Neutrophil (primary cell): ENCODE measurements around the gene SMPDL3A.

Experiments used
- H3K27ac ChIP-seq: fragments of 200-600 bp; sonication (generic); 2 replicates; pipeline ENCODE4 v1.5.1; 2016; ENCODE audit warnings: mild to moderate bottlenecking, moderate library complexity
- H3K27me3 ChIP-seq: fragments of 200-600 bp; sonication (generic); 2 replicates; pipeline ENCODE4 v1.6.0; 2016; ENCODE audit warnings: mild to moderate bottlenecking
- H3K36me3 ChIP-seq: fragments of 200-600 bp; sonication (generic); 2 replicates; pipeline ENCODE4 v1.5.1; 2017
- H3K4me1 ChIP-seq, 2 experiments: fragments of 200-600 bp in 1 of 2; sonication (generic) in 1 of 2; 1 replicate in 1 of 2; 2 replicates in 1 of 2; pipeline versions ENCODE4 v1.5.1 to v1.6.1; 2013 to 2016; ENCODE audit warnings: low read depth in 1 of 2, low read length in 1 of 2, mild to moderate bottlenecking in 1 of 2, moderate library complexity in 1 of 2; ENCODE audit not compliant: control insufficient read depth in 1 of 2, insufficient read depth in 1 of 2
- H3K4me3 ChIP-seq, 2 experiments: fragments of 200-600 bp in 1 of 2; sonication (generic) in 1 of 2; 1 replicate in 1 of 2; 2 replicates in 1 of 2; pipeline ENCODE4 v1.5.1; 2013 to 2016; ENCODE audit warnings: low read depth in 1 of 2, low read length in 1 of 2, mild to moderate bottlenecking in 1 of 2, moderate library complexity in 1 of 2
- H3K9me3 ChIP-seq: fragments of 200-600 bp; sonication (generic); 2 replicates; pipeline ENCODE4 v1.5.1; 2016
- CTCF ChIP-seq: fragments of 200-600 bp; sonication (generic); IDR thresholded peaks from 2 replicates; pipeline ENCODE4 v1.5.1; 2016; ENCODE audit warnings: antibody characterized with exemption

Gene SMPDL3A

GRCh38 chr6:122817766-122818165 lies 28.7 kb downstream of the SMPDL3A start:
- Histone ChIP-seq H3K4me1 (no peaks in the 10 kb centered on the region), H3K27me3 (peaks cover 6% of the 10 kb centered on the region), H3K9me3 (no peaks in the 10 kb centered on the region), H3K27ac (no peak overlapping the region), H3K4me3 (no peak overlapping the region), H3K36me3 (no peaks in the 10 kb centered on the region)
- no peak for TF ChIP-seq CTCF

GRCh38 chr6:122818866-122819265 lies 29.8 kb downstream of the SMPDL3A start:
- no peaks in the 10 kb centered on the region for H3K36me3 ChIP-seq
- H3K27ac ChIP-seq: no peak overlapping the region
- H3K4me3 ChIP-seq: no peak overlapping the region
- TF ChIP-seq CTCF: no peak
- no peaks in the 10 kb centered on the region for H3K9me3 ChIP-seq
- no peaks in the 10 kb centered on the region for H3K4me1 ChIP-seq
- peaks cover 5% of the 10 kb centered on the region for H3K27me3 ChIP-seq

- peaks cover 10% of the 10 kb centered on the region for H3K27me3 ChIP-seq
- no peaks in the 10 kb centered on the region for H3K9me3 ChIP-seq
- H3K27ac ChIP-seq: no peak overlapping the region
- no peaks in the 10 kb centered on the region for H3K36me3 ChIP-seq
- no peak overlapping the region for H3K4me3 ChIP-seq
- no peaks in the 10 kb centered on the region for H3K4me1 ChIP-seq
- TF ChIP-seq CTCF: no peak
These were observed 32.0 kb downstream of the SMPDL3A start for GRCh38 chr6:122821095-122821494.

GRCh38 chr6:122825163-122825562 lies 36.1 kb downstream of the SMPDL3A start:
- Histone ChIP-seq H3K27me3 (peaks cover 32% of the 10 kb centered on the region), H3K9me3 (no peaks in the 10 kb centered on the region), H3K27ac (no peak overlapping the region), H3K36me3 (no peaks in the 10 kb centered on the region), H3K4me3 (no peak overlapping the region), H3K4me1 (no peaks in the 10 kb centered on the region)
- TF ChIP-seq CTCF: no peak

- H3K4me1 ChIP-seq: no peaks in the 10 kb centered on the region
- H3K9me3 ChIP-seq: no peaks in the 10 kb centered on the region
- H3K27me3 ChIP-seq: peaks cover 46% of the 10 kb centered on the region
- no peak overlapping the region for H3K27ac ChIP-seq
- no peak overlapping the region for H3K4me3 ChIP-seq
- H3K36me3 ChIP-seq: no peaks in the 10 kb centered on the region
- TF ChIP-seq CTCF: no peak
These were observed 40.4 kb downstream of the SMPDL3A start for GRCh38 chr6:122829456-122829855.

GRCh38 chr6:122831511-122831910 lies 42.5 kb downstream of the SMPDL3A start:
- Histone ChIP-seq H3K4me3 (no peak overlapping the region), H3K27ac (no peak overlapping the region), H3K27me3 (peaks cover 52% of the 10 kb centered on the region), H3K4me1 (no peaks in the 10 kb centered on the region), H3K36me3 (no peaks in the 10 kb centered on the region), H3K9me3 (no peaks in the 10 kb centered on the region)
- TF ChIP-seq CTCF: no peak
